RCC 7860 (cell line): Measurements from ENCODE around the gene LAP3.
"Not testable (repeated sequence)": the region's sequence is repeated elsewhere in the genome, so short reads cannot be mapped to it uniquely, and the experiment has no call there.

Source experiments
- DNase-seq: peaks from one replicate; pipeline ENCODE4 v3.0.0-alpha.2; 2015; ENCODE audit warnings: low spot score
- FAIRE-seq: peaks from 2 replicates; lab custom pipeline; 2012; peaks lifted over from hg19 to GRCh38; lab: Jason Lieb, UNC

The LAP3 gene

DNA sequence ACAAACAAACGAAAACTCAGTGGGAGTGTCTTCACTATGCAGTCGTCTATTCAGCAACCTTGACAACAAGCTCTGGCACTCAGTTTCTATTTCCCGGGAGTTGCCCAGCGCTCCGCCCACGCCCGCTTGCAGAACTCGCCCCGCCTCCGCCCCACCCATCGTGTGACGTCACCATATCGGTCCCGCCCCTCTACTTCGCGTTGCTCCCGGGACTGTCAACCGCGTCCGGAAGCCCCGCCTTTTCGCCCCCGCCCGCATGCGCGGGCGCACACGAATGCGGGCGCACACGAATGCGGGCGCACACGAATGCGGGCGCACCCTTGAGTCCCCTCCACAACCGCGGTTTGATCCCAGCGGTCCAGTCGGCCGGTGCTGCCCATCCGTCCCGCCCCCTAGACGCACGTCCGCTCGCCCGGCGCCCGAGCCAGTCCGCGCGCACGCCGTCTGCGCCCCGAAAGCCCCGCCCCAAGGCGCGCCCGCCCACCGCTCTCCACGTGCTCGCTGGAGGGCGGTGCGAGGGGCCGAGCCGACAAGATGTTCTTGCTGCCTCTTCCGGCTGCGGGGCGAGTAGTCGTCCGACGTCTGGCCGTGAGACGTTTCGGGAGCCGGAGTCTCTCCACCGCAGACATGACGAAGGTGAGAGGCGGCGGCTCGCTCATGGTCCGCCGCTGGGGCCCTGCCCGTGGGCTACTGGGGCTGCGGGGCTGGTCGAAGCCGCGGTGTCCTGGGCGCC is at the start of gene LAP3:
LAP3 (plus strand) TSS at position 267 of the 733 bp plus-strand sequence; CDS start at position 535, 268 bp downstream.
- peak; percentile 85 for DNase-seq
- FAIRE-seq, result peak; percentile 57

DNA sequence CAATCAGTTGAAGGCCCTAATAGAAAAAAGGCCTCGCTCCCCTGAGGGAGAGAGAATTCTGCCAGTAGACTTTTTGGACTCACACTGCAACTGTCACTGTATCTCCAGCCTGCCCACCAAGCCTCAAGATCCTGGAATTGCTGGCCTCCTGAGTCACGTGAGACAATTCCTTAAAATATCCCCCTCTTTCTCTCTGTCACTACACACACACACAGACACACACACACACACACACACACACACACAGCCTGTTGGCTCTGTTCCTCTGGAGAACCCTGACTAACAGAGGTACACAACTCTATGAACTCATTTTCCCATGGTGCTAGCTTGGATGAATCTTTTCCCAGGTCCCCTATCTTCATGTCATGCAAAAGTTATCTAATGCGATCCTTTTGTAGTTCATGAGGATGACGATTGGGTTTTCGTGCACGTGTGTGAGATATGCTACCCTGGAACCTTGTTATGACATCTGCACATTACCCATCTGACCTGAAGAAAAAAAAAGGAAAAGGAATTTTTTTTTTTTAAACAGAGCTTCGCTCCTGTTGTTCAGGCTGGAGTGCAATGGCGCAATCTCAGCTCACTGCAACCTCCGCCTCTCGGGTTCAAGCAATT is 48.3 kb upstream of the LAP3 start:
- DNase-seq, result no peak
- no peak for FAIRE-seq

DNA sequence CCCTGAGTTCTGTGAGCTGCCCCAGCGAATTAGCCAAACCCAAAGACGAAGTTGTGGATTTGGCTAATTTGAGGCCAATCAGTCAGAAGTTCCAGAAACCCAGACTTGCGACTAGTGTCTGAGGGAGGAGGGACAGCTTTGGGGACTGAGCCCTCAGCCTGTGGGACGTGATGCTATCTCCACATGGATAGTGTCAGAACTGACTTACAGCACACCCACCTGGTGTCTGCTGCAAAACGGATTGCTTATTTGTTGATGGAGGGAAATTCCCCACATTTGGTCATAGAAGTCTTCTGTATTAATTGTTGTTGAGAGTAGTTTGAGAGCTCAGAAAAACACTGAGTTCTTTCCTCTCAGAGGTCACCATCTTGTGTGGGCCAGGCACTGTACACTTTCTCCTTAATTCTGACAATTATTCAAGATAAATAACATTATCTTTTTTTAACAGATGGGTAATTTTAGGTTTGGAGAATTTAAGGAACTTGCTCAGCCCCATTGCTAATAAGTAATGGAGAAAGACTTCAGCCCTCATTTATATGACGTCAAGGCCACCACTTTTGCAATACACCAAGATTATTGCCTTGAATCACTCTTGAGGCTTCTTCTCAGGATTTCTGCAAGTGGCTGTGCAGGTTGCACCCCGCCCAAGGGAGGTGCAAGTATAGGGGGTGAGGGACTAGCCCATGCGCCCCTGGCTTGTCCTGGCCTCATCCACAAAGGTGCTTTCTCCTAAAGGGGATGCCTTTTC is 45.3 kb upstream of the LAP3 start:
- FAIRE-seq, result no peak
- DNase-seq, result no peak

DNA sequence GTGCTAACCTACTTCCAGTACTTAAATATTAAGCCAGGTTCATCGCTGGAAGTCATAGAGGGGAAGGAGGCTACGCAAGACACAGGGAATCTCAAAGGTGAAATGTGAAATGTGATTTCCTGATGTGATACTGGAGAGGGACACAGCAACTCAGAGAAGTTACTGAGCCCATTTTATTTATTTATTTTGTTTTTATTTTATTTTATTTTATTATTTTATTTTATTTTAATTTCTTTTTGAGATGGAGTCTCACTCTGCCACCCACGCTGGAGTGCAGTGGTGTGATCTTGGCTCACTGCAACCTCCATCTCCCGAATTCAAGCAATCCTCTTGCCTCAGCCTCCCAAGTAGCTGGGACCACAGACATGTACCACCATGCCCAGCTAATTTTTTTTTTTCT is 42.3 kb upstream of the LAP3 start:
- no peak for DNase-seq
- FAIRE-seq, result no peak

DNA sequence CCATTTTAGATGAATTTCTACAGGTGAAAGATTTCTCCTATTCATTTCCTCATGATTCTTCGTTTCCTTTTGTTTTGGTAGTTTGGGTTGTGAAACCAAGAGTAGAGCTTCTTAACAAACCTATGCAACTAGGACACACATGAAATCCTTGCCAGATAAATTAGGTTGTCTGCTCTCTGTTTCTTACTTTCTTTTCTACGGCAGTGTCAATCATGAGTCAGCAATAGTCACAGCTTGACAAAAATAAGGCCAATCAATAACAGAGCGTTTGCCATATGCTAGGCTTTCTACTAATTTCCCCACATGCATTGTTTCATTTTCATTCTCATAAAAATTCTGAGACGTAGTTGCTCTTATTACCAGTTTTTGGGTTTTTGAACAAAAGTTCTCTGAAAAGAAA is 41.8 kb upstream of the LAP3 start:
- DNase-seq (no peak), FAIRE-seq (no peak)

DNA sequence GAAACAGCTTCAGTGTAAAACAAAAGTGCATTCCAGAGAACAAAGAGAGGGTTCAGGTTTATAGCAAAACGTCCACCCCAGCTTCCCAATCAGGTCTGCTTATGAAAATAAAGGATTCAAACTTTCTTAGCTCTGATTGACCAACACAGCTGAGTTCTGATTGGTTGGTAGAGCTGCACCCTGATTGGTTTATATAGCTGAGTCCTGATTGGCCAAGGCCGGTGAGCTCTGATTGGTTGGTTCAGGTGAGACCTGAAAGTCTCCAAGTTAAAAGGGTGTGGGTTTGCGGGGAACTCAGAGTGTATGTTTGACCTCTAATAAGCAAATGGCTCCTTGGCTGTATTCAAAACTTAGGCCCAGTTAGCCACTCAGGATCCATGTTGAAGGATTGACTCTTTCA is 41.1 kb upstream of the LAP3 start:
- FAIRE-seq (no peak), DNase-seq (no peak)

DNA sequence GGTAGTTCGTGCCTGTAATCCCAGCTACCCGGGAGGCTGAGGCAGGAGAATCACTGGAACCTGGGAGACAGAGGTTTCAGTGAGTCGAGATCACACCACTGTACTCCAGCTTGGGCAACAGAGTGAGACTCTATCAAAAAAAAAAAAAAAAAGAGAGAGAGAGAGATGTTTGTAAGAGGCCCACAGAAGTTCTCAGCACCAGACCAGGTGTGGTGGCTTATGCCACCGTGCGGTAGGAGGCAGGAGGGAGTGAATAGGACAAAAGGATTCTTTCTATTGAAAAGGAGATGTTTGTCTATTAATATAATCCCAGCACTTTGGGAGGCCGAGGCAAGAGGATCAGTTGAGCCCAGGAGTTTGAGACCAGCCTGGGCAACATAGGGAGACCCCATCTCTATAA is 39.9 kb upstream of the LAP3 start:
- FAIRE-seq, DNase-seq: not testable (repeated sequence)

DNA sequence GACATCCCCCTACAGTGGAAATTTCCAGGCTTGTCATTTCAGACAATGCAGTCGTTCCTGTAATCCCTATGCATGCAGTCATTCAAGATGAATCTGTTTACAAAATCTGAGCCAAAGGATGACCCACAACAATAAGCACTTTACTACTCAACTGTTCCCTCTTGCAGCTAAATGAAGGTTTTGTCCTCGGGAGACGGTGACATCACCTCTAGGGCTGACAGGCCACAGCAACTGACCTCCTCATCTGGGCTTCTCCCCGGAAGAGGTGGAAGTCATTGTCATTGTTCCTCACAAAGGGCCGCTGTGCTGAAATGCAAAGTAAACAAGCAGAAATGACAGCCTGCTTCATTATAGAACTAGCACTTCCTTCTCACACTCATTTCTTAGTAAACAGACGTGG is 32.8 kb upstream of the LAP3 start:
- DNase-seq (no peak), FAIRE-seq (no peak)

DNA sequence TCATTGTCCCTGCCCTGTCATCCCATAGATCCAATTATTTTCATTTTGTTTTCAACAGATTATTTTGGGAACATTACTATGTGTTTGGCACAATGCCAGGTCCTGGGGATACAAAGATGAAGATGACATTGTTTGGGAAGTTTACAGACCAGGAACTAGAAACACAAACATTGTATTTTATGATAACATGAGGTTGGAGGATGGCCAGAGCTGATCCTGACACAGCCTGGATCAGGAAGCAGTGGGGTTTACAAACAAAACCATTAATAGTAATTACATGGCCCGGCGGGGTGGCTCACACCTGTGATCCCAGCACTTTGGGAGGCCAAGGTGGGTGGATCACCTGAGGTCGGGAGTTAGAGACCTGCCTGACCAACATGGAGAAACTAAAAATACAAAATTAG is 32.2 kb upstream of the LAP3 start:
- DNase-seq (no peak), FAIRE-seq (no peak)

DNA sequence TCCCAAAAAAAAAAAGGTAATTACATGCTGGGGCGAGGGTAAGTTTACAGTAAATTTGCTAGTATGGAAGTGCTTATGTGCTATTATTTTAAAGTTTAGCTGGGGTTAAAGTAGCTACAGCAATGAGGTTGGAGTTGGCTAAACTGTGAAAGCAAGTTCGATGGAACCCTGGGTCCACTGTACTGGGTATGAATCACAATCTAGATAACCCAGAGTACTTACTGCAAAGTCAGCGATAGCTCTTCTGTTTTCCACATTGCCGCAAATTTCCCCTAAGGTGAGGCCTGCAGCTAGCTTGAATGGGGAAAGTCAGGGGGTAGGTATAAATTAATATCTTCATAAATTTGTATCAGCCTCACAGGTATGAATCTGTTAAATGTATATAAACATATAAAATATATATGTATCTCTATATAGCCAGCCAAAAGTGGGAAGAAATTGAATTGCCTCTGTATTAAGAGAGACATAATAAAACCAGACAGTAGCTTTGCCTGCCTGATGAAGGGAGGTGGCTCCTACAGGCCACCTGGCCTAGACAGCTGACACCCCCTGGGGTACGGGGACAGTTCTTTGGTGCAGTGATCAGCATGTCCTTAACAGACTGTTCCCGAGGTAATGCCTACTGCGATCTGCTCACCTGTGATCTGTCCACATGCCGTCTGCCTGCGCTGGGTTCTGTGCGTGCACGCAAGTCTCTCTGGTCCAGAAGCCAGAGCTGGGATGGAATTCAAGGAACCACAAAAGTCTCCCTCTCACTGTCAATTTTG is 31.4 kb upstream of the LAP3 start:
- no peak for FAIRE-seq
- no peak for DNase-seq

DNA sequence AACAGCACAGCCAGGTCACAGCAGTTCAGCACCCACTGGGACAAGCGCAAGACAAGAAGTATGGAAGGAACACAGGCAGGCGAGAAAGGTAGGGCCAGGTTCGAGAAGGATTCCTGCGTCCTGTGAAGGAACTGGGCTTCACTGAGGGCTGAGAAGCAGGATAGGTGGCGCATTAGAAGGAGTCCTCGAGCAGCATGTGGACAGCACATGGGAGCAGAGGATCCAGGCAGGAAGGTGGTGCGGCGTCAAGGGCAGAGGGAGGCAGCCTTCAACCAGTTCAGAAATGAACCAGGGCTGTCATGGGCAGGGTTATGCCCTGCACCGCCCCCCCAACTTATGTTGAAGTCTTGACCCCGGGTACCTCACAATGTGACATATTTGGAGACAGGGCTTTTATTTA is 30.8 kb upstream of the LAP3 start:
- DNase-seq (no peak), FAIRE-seq (no peak)

DNA sequence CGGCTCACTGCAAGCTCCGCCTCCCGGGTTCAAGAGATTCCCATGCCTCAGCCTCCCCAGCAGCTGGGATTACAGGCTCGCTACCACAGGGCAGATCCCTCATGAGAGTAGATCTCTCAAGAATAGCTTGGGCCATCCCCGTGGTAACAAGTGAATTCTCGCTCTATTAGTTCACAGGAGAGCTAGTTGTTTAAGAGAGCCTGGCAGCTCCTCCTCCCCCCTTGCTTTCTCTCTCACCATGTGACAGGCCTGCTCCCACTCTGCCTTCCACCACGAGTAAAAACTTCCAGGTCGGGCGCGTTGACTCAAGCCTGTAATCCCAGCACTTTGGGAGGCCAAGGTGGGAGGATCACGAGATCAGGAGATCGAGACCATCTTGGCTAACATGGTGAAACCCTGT is 30.3 kb upstream of the LAP3 start:
- DNase-seq (no peak), FAIRE-seq (no peak)

DNA sequence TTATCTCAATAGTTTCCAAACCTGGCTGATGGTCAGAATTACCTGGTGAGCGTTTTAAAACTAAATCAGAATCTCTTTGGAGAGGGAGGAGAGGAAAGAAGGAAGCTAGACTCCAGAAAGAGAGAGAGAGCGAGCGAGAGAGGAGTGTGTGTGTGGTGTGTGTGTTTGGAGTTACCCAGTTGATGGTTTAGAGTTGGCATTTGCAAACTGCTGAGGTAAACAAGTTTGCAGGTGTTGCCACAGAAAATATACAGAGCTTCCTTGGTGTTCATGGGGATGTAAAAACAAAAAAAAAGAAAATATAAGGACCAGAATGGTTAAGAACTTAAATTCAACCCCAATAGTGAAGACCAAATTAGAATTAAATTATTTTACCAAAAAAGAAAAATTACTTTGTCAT is 26.4 kb upstream of the LAP3 start:
- DNase-seq (no peak), FAIRE-seq (no peak)

DNA sequence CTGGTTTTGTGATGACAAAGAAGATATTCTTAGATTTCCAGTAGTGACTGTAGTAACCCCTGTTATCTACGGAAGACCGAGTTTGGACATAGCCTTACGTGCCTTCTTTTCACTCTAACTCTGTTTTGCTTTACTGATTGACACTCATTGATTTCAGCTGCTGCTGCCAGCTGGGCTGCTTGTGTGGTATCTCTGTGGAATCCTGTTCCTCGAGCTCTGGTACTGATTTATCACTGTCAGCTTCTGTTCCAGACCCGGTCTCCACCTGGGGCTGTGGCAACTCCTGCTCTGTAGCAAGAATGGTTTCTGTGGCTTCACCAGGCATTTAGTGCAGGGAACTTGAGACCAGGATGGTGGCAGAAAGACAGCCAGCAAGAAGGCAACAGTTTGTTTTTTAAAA is 24.6 kb upstream of the LAP3 start:
- FAIRE-seq (no peak), DNase-seq (no peak)

DNA sequence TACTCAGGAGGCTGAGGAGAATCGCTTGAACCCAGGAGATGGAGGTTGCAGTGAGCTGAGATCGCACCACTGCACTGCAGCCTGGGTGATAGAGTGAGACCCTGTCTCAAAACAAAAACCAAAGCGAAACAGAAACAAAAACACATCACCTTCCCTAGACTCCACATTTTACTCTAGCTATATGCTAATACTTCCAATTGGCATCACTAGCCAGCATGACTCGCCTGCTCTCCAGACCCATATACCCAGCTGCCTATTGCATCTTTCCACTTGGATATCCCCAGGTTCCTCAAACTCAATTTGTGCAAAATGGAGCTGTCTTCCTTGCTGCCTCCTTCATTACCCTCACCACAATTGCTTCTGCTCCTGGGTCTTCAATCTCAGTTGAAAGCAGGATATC is 22.4 kb upstream of the LAP3 start:
- FAIRE-seq (no peak), DNase-seq (no peak)

DNA sequence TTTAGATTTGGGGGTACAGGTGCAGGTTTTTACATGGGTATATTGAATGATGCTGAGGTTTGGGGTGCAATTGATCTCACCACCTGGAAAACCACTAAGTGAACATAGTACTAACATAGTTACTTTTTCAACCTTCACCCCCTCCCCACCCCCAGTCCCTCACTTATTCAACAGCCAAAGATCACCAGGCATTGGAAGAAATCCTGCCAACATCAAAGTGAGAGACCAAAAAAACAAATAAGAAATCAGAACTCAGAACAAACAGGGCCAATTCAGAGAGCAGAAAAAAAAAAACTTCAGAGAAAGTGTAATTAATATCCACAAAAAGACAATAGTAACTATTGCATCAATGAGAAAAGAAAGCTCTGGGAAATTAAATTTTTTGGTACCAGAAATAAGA is 20.5 kb upstream of the LAP3 start:
- no peak for FAIRE-seq

DNA sequence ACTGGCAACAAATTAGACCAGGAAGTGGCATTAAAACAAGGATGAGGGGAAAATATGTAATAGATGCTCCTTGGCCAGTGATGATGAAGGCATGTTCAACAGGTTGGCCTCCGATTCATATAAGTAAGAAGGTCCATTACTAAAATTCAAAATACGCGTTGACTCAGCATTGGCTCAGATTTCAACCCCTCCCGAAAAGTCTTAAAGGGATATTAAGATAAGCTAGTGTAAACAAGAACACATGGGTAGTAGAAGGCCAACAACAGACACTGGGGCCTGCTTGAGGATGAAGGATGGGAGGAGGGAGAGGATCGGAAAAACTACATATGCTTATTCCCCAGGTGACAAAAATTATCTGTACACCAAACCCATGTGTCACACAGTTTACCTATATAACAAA is 19.1 kb upstream of the LAP3 start:
- no peak for FAIRE-seq
- no peak for DNase-seq

More for the DNA sequence above, 20.5 kb upstream of the LAP3 start:
- no peak for DNase-seq

DNA sequence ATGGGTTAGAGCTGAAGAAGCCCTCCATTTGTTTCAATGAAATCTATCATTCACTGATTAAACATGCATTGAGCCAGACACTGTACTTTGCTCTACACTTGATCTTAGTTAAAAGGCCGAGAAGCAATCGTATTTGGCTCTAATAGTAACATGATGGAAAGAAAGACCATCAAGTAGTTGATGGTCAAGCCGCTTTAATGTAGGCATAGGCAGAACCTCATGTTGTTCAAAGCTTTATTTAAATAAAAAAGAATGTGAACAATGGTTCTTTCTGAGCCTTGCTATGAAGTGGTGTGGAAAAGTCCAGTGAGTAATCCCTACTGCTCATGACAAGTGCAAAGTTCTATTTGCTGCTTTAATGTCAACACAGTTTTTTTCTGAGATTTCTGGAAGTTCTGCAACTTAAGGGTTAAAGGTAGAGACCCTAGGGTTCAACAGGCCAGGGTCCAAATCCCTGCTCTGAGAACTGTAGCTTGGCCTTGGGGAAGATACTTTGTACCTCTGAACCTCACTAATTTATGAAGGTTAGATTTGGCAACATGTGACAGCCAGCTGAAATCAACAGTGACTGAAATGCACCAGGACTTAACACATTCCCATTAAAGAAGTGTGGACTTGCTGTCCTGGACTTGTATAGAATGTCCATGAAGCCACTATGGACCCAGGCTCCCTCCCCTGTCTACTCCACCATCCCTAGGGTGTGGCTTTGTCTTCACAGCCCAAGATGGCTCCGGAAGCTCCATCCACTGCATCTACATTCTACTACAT is 17.9 kb upstream of the LAP3 start:
- no peak for DNase-seq
- no peak for FAIRE-seq

DNA sequence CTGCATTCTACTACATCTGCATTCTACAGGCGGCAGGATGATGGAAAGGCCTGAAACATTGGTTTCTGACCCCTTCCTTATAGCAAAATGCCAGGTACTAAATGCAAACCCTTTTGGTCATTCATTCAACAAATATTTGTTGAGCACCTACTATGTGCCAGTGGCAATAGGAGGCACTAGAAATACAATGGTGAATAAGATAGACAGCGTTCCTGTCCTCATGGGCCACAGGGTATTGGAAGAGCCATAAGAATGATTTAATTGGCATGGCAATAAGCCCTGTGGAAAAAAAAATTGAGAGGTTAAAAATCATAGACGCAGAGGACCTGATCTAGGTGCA is 17.3 kb upstream of the LAP3 start:
- FAIRE-seq (no peak), DNase-seq (no peak)

DNA sequence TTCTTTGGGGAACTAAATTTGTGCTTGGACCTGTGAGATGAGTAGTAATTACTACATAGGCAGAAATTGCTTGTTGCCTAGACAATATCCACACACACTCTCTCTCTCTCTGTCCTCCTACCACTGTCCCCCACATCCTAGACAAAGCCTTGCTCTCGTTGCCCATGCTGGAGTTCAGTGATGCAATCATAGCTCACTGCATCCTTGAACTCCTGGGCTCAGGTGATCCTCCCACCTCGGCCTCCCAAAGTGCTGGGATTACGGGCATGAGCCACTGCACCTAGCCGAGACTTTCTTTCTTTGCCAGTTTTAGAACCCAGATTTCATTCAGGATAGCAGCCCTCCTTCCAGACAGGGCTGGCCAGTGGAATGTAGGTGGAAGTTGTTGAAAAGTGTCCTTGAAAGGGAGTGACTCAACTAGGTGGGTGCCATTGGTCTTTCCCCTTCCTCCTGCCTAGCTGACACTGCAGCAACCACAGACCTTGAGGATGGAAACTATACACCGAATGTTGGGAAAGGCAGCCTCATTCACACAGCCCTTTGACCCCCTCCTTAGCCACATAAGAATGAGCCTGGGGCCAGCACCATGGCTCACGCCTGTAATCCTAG is 16.8 kb upstream of the LAP3 start:
- no peak for DNase-seq
- FAIRE-seq, result no peak
